K562 (cell line): ENCODE results near the gene FBXO28. TPM values are rescaled to one million over a fixed set of nuclear protein-coding genes. Genes with fewer than 3 reads are reported as not detected.
A peak's percentile ranks its signal among the peaks of the same experiment; 100 is the strongest.

Experiments
- ATAC-seq: fragments of 200-7000 bp; cut with Tn5 transposase; 3 replicates; pipeline ENCODE4 v1.9.1; 2020; ENCODE audit warnings: moderate library complexity
- BruUV-seq: library from RNA; stranded (reverse); fragments of 400-500 nt; replicated peaks from 2 replicates; lab custom pipeline; 2021; lab: Mats Ljungman, UMichigan
- CTCF ChIA-PET: fragments of 300-600 bp; formaldehyde crosslinking; extraction: SDS; loops from one replicate; lab custom pipeline; 2021; ENCODE audit warnings: low intra/inter-chr PET ratio; lab: Yijun Ruan, JAX
- POLR2A ChIA-PET: fragments of 300-600, 350-650 bp; sonication (Branson Sonifier 250); formaldehyde crosslinking; extraction: SDS; loops from one replicate; lab custom pipeline; 2021; ENCODE audit warnings: antibody characterized with exemption, inconsistent platforms; lab: Yijun Ruan, JAX
- DNase-seq, 4 experiments: peaks; one replicate each; pipeline versions ENCODE4 v3.0.0 to v3.0.0-alpha.2; 2011 to 2018; ENCODE audit warnings: low spot score in 3 of 4, mixed read lengths in 3 of 4; ENCODE audit errors: extremely low read depth in 1 of 4
- FAIRE-seq: peaks from 2 replicates; lab custom pipeline; 2011; peaks lifted over from hg19 to GRCh38; lab: Jason Lieb, UNC
- H2AFZ ChIP-seq: 2 replicates; pipeline ENCODE4 v1.6.0; 2011; ENCODE audit warnings: low read depth, low read length, control low read depth, inconsistent platforms
- H3K27ac ChIP-seq: fragments of 200-600 bp; 3 replicates; pipeline ENCODE4 v1.8.0; 2011; ENCODE audit warnings: low read depth, mild to moderate bottlenecking, control low read depth, inconsistent platforms, low read length, moderate library complexity, mixed read lengths; ENCODE audit errors: extremely low read depth
- H3K27me3 ChIP-seq, 2 experiments: fragments of 300-600 bp in 1 of 2; 2 replicates in 1 of 2; 3 replicates in 1 of 2; pipeline versions ENCODE4 v1.6.0 to v1.8.0; 2011; ENCODE audit warnings: inconsistent platforms in 2 of 2, low read length in 2 of 2, mild to moderate bottlenecking in 1 of 2, mixed read lengths in 1 of 2, moderate library complexity in 1 of 2; ENCODE audit not compliant: control insufficient read depth in 2 of 2, insufficient read depth in 2 of 2
- H3K36me3 ChIP-seq: fragments of 300-600 bp; 3 replicates; pipeline ENCODE4 v1.8.0; 2011; ENCODE audit warnings: mild to moderate bottlenecking, low read length, inconsistent platforms; ENCODE audit not compliant: control insufficient read depth, insufficient read depth
- H3K4me1 ChIP-seq, 2 experiments: fragments of 200-600 bp in 1 of 2; replicated peaks in 1 of 2; 2 replicates in 1 of 2; 3 replicates in 1 of 2; pipeline versions ENCODE4 v1.5.1 to v1.8.0; 2011; ENCODE audit warnings: inconsistent platforms in 2 of 2, low read length in 2 of 2, mild to moderate bottlenecking in 1 of 2, mixed read lengths in 1 of 2, moderate library complexity in 1 of 2; ENCODE audit not compliant: control insufficient read depth in 2 of 2, insufficient read depth in 2 of 2
- H3K4me2 ChIP-seq: 2 replicates; pipeline ENCODE4 v1.6.1; 2011; ENCODE audit warnings: low read length, control low read depth, inconsistent platforms, mixed read lengths; ENCODE audit not compliant: insufficient read depth
- H3K4me3 ChIP-seq: fragments of 200-600 bp; sonication (generic), shearing (Covaris generic); 2 replicates; pipeline ENCODE4 v1.5.1; 2016; ENCODE audit warnings: control low read depth, inconsistent platforms
- H3K79me2 ChIP-seq: fragments of 200-600 bp; 3 replicates; pipeline ENCODE4 v1.8.0; 2011; ENCODE audit warnings: low read length, inconsistent platforms; ENCODE audit not compliant: control insufficient read depth, insufficient read depth
- H3K9ac ChIP-seq, 2 experiments: 2 replicates each; pipeline versions ENCODE4 v1.6.0 to v1.6.1; 2011; ENCODE audit warnings: low read depth in 2 of 2, low read length in 2 of 2, control low read depth in 1 of 2, inconsistent platforms in 1 of 2, mild to moderate bottlenecking in 1 of 2, mixed read lengths in 1 of 2; ENCODE audit not compliant: insufficient read depth in 1 of 2
- H3K9me1 ChIP-seq: one replicate; pipeline ENCODE4 v1.6.0; 2011; ENCODE audit warnings: inconsistent platforms, mild to moderate bottlenecking, low read length, moderate library complexity; ENCODE audit not compliant: control insufficient read depth, insufficient read depth
- H3K9me3 ChIP-seq: replicated peaks from 2 replicates; pipeline ENCODE4 v1.5.1; 2011; ENCODE audit warnings: low read depth, low read length, inconsistent platforms; ENCODE audit not compliant: control insufficient read depth, insufficient read depth
- H4K20me1 ChIP-seq: replicated peaks from 2 replicates; pipeline ENCODE4 v1.6.1; 2011; ENCODE audit warnings: low read length, inconsistent platforms, mixed read lengths; ENCODE audit not compliant: control insufficient read depth, insufficient read depth
- ADNP ChIP-seq: fragments of 200-800 bp; sonication (Bioruptor generic); IDR thresholded peaks from 2 replicates; pipeline ENCODE4 v1.6.1; 2016; ENCODE audit warnings: missing genetic modification characterization, missing compliant biosample characterization
- ARNT ChIP-seq, 2 experiments: fragments of 450-650 bp; IDR thresholded peaks; 2 replicates each; pipeline ENCODE4 v1.6.1; 2016; ENCODE audit warnings: mild to moderate bottlenecking in 1 of 2
- ETV5 ChIP-seq: sonication (generic); formaldehyde crosslinking; IDR thresholded peaks from 2 replicates; pipeline ENCODE4 v1.4.0; 2020; ENCODE audit warnings: low read depth, mild to moderate bottlenecking, missing genetic modification reagents
- HDGF ChIP-seq: fragments of 450-650 bp; IDR thresholded peaks from 2 replicates; pipeline ENCODE4 v1.6.1; 2016
- MBD1 ChIP-seq: fragments of 250-450 bp; sonication (Bioruptor Pico); IDR thresholded peaks from 2 replicates; pipeline ENCODE4 v1.8.0; 2022; ENCODE audit warnings: inconsistent platforms
- PTTG1 ChIP-seq: fragments of 450-650 bp; IDR thresholded peaks from 2 replicates; pipeline ENCODE4 v1.6.1; 2016; ENCODE audit warnings: low read depth, mild to moderate bottlenecking, missing genetic modification characterization, missing compliant biosample characterization
- TAF15 ChIP-seq: fragments of 200-400 bp; formaldehyde crosslinking; IDR thresholded peaks from 2 replicates; pipeline ENCODE4 v1.6.1; 2017; ENCODE audit warnings: mild to moderate bottlenecking, low read depth, low read length, moderate library complexity
- TBL1XR1 ChIP-seq, 2 experiments: IDR thresholded peaks; 2 replicates each; pipeline ENCODE4 v1.6.1; 2012; ENCODE audit warnings: improper control_type of control experiment in 2 of 2, low read length in 2 of 2, mild to moderate bottlenecking in 1 of 2
- TRIM28 ChIP-seq: fragments of 450-650 bp; IDR thresholded peaks from 2 replicates; pipeline ENCODE4 v1.6.1; 2017
- ZBTB11 ChIP-seq, 3 experiments: fragments of 200-800 bp in 1 of 3; fragments of 250-450 bp in 1 of 3; fragments of 450-650 bp in 1 of 3; sonication (Bioruptor Pico) in 1 of 3; sonication (Bioruptor generic) in 1 of 3; formaldehyde crosslinking in 1 of 3; IDR thresholded peaks; 2 replicates each; pipeline versions ENCODE4 v1.6.1 to v1.8.0; 2016 to 2022; ENCODE audit warnings: mild to moderate bottlenecking in 2 of 3, missing genetic modification characterization in 2 of 3, missing compliant biosample characterization in 1 of 3, moderate library complexity in 1 of 3
- ZBTB17 ChIP-seq: fragments of 450-650 bp; formaldehyde crosslinking; IDR thresholded peaks from 2 replicates; pipeline ENCODE4 v1.4.0; 2020; ENCODE audit warnings: mild to moderate bottlenecking
- ZNF3 ChIP-seq: fragments of 250-450 bp; sonication (Bioruptor Pico); IDR thresholded peaks from 2 replicates; pipeline ENCODE4 v1.5.0; 2021; ENCODE audit warnings: mild to moderate bottlenecking, moderate library complexity
- ZNF592 ChIP-seq: fragments of 450-650 bp; IDR thresholded peaks from 2 replicates; pipeline ENCODE4 v1.6.1; 2017; ENCODE audit warnings: antibody characterized with exemption, mild to moderate bottlenecking
- WGBS: fragments of 100-300 bp; shearing (Covaris generic); methylation state at CpG from one replicate; pipeline ENCODE4 v1.1.6; 2016; ENCODE audit warnings: low coverage, mixed read lengths; ENCODE audit not compliant: insufficient coverage; ENCODE audit errors: missing lambda C conversion rate; 5-methylcytosine and 5-hydroxymethylcytosine counted together
- in situ Hi-C: fragments of 300-500 bp; cut with MboI; formaldehyde crosslinking; loops from 4 replicates; pipeline ENCODE4 v1.15.0; 2018; ENCODE audit warnings: inconsistent platforms, mixed read lengths
- intact Hi-C: fragments of 100-400 bp; cut with micrococcal nuclease; formaldehyde crosslinking; loops from 2 replicates; pipeline ENCODE4 v1.14.2; 2022
- polyA plus RNA-seq, 8 experiments: library from polyadenylated mRNA; depleted of rRNA in 4 of 8; stranded (reverse) in 5 of 8; unstranded in 3 of 8; fragments of >200 nt; fragmentation: Nextera tagmentation in 2 of 8; fragmentation: Illumina TruSeq in 1 of 8; extraction: Ambion mirVana in 2 of 8; extraction: Trizol in 1 of 8; gene quantifications; 2 replicates each; pipeline versions ENCODE4 v1.2.1 to v1.2.3, GENCODE V29; 2011 to 2014; ENCODE audit warnings: inconsistent platforms in 1 of 8, missing spikeins in 1 of 8
- total RNA-seq, 7 experiments: library from RNA; depleted of rRNA in 6 of 7; stranded (reverse); fragments of >200 nt in 6 of 7; fragmentation: Illumina TruSeq in 2 of 7; extraction: Trizol in 2 of 7; gene quantifications; 2 replicates each; pipeline versions ENCODE4 v1.2.1 to v1.2.3, GENCODE V29; 2011 to 2021; ENCODE audit warnings: low replicate concordance in 1 of 7

The FBXO28 gene
- total and polyA plus RNA-seq, 9 of the 15 experiments (the other 6 are each of a cell fraction or from before 2014, with no cell fraction given), result 4.1 to 34.8 (median 25.3) TPM

- no peak for DNase-seq
- Histone ChIP-seq H3K36me3 (peaks cover 17% of the 10 kb centered on the region; the same call in 2 of the 3 replicates), H2AFZ (peak overlapping the region; percentile 93), H3K79me2 (peaks cover 49% of the 10 kb centered on the region), H3K4me1 (peaks cover 5 to 11% of the 10 kb centered on the region in 2 experiments; a peak in 3 of 5 replicates), H3K27ac (peak overlapping the region; percentile 84; the same call in 1 of the 3 replicates), H3K4me3 (peak overlapping the region; percentile 94), H4K20me1 (peaks cover 7% of the 10 kb centered on the region; the same call in 1 of the 2 replicates), H3K27me3 (no peaks in the 10 kb centered on the region), H3K4me2 (peak overlapping the region; percentile 88), H3K9me3 (no peaks in the 10 kb centered on the region; the same call in 1 of the 2 replicates), H3K9me1 (no peaks in the 10 kb centered on the region), H3K9ac (peak overlapping the region in 1 of 2 experiments; percentile 89; a peak in 2 of 4 replicates)
- WGBS, result 29% methylated on average over 2 of the region's 2 CpGs
- ATAC-seq, result no peak
- BruUV-seq, result no TSS peak
- in situ Hi-C loops, result loop anchor here (10.0 to 25.0 kb wide), 3 partner anchors 224 to 824 kb away; partner anchors contain the start of genes DNAH14 and NVL
- ChIA-PET CTCF (no interaction called here), POLR2A (interaction anchor here (0.9 kb wide), 1 partner anchor 346 kb away, joined by 4 read pairs; no protein-coding TSS in a partner anchor)
- FAIRE-seq, result no peak
- intact Hi-C loops, result loop anchor here (10.0 kb wide), 1 partner anchor 531 kb away; no protein-coding TSS in a partner anchor
- no peak for TF ChIP-seq ZNF3
- TF ChIP-seq ZNF592, result 0 out of 2 replicates have a peak, but pooled peaks have one; percentile 39
- TF ChIP-seq ETV5 (CRISPR knock-in tag), result no peak
- no peak for TF ChIP-seq ADNP (tag)
- TF ChIP-seq TRIM28, result no peak
- no peak for TF ChIP-seq TBL1XR1 (IDR thresholded peaks at IDR 0.05; ENCODE audit: low read length in 2 of 2)
- 0 out of 4 replicates have a peak, but pooled peaks of 1 of the 2 experiments have one; percentile 64 for TF ChIP-seq ARNT (IDR thresholded peaks at IDR 0.05)
- TF ChIP-seq PTTG1 (tag), result no peak
- 0 out of 6 replicates have a peak, but pooled peaks of 1 of the 3 experiments have one; percentile 25 for TF ChIP-seq ZBTB11 (CRISPR knock-in tag; IDR thresholded peaks at IDR 0.05)
- TF ChIP-seq TAF15, result no peak
- 0 out of 2 replicates have a peak, but pooled peaks have one; percentile 37 for TF ChIP-seq MBD1 (CRISPR knock-in tag)
- no peak for TF ChIP-seq ZBTB17 (CRISPR knock-in tag)
- TF ChIP-seq HDGF, result 0 out of 2 replicates have a peak, but pooled peaks have one; percentile 71
These were observed 380 bp upstream of the FBXO28 start for GRCh38 chr1:224113545-224113917.
